HPDE6-E6E7 (cell line): ENCODE results near the gene DPY19L1.
"Not testable (repeated sequence)": the region's sequence is repeated elsewhere in the genome, so short reads cannot be mapped to it uniquely, and the experiment has no call there.

ENCODE experiments used
- DNase-seq: peaks from one replicate; pipeline ENCODE4 v3.0.0; 2011; ENCODE audit warnings: missing footprints; ENCODE audit errors: extremely low spot score

Gene DPY19L1

DNA sequence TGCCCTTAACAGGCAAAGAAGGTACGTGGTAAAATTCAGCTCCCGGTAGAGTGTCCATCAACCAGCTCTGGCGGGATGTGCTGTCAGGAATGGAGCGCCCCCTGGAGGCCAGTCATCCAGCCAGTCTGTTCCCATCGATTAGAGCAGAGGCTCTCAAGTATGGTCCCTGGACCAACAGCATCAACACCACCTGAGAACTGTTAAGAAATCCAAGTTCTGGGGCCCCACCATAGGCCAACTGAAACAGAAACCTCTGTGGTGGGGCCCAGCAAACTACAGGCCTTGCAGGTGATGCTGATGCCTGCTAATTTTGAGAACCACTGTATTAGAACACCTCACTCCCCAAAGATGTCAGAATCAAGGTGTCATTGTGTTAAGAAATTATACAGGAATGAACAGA, 109.2 kb downstream of the DPY19L1 start:
- DNase-seq = no peak

DNA sequence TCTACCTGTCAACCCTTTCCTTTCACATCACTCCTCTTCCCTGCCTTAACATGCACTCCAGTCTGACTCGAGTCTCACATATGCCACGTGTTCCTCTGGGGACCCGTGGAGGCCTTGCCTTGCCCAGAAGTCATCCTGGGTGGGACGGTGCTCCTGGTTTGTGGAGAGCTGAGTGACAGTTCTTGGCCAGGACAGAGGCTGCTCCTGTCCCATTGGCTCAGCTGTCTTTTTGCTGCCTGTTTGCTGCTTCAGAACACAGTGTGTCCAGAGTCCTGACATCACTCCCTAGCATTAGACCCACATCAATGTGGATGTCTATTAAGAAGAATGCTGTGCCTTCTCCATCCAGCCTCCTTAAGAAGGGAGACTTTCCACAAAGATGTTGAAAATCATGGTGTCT, 116.8 kb downstream of the DPY19L1 start:
- DNase-seq = not testable (repeated sequence)

DNA sequence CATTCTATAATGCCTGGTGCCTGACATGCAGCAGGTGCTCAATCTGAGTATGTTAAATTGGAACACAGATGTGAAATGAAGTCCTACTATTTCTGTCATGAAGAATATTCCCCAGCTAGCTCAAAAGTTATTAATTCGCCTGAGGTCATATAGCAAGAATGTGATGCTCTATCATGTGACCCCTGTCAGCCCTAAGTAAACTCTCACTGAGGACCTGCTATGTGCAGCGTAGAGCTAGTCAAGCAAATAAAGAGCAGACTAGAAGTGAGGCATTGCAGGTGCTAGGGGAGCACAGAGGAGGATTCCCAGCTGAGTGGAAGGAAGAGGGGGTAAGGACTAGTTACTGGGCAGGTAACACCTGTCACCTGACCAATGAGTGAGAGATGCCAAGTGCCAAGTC, 118.2 kb downstream of the DPY19L1 start:
- DNase-seq = not testable (repeated sequence)

DNA sequence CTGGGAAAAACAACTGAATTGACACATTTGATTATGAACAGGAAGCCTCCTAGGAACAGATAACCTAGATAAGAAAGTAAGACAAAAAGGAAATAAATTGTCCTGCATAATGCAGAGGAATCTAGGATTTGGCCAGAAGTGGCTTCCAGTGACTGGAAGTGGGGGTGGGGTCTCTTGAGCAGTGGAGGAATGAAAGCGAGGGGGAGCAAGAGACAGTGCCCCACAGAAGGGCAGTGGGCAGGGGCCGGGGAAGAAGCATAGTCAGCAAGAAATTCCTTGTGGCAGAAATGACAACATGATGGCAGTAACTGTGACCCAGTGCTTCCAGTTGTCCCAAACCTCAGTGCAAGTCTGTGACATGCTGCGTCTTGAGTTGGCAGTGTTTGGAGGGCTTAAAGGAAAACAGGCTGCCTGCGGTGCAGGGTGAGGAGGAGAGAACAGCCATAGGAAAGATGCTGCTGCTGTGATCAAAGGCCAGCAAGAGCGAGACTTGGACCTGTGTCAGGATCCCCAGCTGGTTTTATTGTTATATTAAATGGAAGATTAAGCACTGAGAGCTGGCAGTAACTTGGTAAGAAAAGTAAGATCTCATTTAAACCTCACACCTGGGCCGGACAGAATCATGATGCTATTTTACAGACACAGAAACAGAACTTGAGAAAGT, 119.0 kb downstream of the DPY19L1 start:
- DNase-seq = not testable (repeated sequence)

DNA sequence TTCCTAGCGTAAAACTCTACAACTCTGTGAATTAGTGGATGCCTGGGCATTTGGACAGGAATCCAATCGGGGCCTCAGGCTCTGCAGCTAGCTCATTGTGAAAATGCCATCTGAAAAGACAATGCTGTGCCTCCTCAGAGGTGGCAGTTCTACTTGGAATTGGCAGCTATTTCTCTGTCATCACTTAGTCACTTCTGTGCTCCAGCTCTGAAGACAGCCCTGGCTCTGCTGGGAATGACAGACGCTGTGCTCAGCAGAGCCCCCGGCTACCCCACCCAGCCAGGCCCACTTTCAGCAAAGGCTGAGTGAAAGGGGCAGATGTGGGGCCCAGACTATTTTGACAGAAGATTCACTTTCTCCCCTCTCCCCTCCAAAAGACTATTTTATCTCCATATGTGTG, 119.8 kb downstream of the DPY19L1 start:
- DNase-seq = not testable (repeated sequence)

DNA sequence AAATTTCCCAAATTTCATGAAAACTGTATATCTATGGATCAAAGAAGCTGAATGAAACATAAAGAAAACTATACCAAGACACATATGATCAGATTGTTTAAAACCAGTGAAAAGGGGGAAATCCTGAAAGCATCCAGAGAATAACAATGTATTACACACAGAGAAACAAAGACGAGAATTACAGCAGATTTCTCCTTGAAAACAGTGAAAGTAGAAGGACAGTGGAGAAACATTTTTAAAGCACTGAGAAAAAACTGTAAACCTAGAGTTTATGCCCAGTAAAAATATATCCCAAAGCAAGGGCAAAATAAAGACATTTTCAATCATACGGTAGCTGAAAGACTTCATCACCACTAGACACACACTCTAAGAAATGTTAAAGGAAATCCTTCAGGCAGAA, 121.0 kb downstream of the DPY19L1 start:
- DNase-seq = no peak

DNA sequence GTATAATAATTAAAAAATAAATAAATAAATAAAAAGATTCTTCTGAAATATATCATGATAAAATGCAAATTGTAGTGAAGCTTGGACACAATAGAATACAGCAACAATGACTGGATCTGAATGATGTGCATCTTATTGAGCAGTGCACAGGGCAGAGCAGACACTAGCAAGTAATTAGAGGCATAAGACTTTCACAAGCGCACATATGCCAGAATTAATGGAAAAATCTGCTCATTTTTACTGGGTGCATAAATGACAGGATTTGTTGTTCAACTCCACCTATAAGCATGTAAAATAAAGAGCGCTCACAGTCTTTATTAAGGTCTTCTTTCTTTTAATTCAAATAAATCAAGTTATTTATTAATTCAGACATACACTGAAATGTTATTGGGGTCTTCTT, 125.0 kb downstream of the DPY19L1 start:
- no peak for DNase-seq

DNA sequence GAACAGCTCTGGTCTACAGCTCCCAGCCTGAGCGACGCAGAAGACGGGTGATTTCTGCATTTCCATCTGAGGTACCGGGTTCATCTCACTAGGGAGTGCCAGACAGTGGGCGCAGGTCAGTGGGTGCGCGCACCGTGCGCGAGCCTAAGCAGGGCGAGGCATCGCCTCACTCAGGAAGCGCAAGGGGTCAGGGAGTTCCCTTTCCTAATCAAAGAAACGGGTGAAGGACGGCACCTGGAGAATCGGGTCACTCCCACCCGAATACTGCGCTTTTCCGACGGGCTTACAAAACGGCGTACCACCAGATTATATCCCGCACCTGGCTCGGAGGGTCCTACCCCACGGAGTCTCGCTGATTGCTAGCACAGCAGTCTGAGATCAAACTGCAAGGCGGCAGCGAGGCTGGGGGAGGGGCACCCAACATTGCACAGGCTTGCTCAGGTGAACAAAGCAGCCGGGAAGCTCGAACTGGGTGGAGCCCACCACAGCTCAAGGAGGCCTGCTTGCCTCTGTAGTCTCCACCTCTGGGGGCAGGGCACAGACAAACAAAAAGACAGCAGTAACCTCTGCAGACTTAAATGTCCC, 130.9 kb downstream of the DPY19L1 start:
- DNase-seq = not testable (repeated sequence)

DNA sequence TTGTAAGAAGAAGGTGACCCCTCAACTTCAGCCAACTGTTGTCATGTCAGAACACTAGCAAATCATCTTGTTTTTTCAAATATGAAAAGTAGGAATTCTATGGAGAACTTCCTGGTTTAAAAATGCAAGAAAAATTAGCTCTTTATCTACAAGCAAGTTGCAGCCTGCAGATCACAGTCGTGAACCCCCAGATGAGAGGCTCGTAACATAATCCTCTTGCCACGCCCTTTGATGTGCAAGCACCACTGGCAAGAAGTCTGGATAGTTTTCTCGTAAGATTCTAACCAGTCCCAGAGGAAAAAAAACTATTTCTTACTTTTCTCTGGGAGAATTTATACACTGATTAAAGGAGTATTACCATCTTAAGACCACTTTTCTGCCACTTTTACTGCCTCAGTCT, 132.3 kb downstream of the DPY19L1 start:
- DNase-seq = no peak

DNA sequence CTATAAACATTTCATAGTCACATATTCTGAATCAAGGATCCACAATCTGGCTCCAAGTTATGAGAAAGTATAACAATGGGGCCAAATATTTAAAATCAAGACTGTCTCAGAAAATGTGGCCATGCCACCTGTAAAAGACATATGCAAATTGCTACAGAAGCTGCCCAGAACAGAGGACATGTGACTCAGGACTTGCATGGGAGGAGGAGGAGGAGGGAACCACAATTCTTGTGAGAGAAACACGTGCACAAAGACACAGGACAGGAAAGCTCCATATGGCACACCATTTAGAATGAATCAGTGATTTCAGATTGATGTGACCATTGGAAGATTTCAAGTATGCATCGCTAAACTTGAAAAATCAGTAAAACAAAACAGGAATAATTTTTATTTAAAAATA, 133.4 kb downstream of the DPY19L1 start:
- not testable (repeated sequence) for DNase-seq

DNA sequence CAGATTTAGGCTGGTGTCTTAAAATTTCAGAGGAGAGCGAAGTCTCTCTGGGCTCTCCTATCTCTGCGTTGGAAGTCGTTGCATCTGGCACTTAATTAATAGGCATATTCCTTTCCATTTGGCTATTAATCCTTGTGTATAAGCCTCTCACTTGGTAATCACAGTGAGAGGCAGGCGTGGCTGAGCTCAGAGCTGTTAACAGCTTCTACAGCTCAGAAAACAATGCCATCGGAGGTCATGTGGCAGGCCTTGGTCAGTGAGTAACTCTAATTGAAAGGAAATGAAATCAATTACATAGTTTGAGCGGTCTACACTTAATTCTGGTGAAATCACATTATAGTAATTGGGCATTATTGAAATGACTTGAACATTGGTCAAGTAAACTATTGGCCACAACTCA, 135.1 kb downstream of the DPY19L1 start:
- DNase-seq = no peak

DNA sequence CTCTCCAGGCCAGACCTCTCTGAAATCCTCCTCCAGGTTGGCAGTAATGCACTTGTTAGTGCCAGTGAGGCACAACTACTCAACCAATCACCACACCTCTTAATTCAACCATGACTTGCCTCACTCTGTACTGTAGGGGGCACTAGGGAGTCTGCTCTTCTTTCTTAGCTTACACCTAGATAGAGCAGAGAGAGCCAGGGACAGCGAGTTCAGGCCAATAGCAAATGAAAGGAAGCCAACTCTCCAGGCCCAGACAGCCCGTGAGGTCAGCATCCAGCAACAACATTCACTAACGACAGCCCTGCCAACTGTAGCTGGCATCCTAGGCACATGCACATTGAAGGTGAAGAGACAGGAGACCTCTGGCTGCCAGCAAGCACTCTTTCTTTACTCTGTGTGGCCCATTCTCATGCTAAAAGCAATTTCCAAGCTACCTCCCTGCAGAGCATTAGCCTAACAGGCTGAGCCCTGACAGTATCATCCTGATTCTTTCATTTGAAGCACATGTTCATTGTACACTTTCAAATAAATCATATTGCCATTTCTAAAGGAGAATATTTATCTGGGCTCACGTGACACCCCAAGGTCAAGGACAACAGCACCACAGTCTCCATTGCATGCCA, 136.3 kb downstream of the DPY19L1 start:
- DNase-seq = no peak

DNA sequence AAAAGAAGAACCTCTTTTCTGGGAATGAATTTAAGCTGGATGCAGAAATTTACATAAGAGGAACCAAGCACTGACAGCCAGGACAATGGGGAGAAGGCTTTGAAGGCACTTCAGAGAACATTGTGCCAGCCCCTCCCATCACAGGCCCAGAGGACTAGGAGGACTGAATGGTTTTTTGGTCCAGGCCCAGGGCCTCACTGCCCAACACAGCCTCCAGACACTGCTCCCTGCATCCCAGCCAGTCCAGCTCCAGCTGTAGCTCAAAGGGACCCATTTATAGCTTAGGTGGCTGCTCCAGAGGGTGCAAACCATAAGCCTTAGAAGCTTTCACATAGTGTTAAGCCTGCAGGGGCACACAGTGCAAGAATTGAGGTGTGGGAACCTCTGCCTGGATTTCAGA, 142.1 kb downstream of the DPY19L1 start:
- DNase-seq = no peak

DNA sequence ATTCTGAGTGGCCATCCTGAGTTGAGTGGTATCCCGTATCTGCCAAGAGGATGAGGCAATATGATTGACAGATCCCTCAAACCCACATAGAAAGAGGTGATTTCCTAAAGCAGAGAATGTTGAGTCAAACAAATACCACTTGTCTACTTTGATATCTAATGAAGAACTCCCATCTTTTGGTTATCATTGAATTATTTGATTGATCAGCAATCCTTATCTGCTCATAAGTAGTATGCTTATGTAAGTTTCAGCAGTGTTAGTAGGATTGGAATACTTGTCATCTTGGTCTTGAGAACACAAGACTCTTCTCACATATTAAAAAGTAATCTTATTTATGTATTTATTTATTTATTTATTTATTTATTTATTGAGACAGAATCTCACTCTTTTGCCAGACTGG, 147.3 kb downstream of the DPY19L1 start:
- no peak for DNase-seq

DNA sequence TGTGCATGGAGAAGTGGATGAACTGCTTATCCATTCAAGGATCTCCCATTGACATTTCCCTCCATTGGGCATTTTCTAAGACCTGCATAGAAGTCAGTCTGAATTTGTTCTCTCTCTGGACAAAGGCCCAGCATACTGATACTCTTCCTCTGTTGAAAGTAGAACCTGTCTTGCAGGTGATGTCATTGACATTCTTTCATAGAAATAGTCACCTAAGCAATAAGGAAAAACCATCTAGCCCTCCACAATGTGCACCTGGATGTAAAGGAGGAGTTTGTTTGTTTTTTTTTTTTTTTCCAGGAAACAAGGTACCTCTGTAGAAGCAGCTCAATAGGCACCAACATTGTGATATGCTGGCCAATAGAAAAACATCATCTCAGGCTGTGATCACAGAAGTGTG, 150.4 kb downstream of the DPY19L1 start:
- no peak for DNase-seq

DNA sequence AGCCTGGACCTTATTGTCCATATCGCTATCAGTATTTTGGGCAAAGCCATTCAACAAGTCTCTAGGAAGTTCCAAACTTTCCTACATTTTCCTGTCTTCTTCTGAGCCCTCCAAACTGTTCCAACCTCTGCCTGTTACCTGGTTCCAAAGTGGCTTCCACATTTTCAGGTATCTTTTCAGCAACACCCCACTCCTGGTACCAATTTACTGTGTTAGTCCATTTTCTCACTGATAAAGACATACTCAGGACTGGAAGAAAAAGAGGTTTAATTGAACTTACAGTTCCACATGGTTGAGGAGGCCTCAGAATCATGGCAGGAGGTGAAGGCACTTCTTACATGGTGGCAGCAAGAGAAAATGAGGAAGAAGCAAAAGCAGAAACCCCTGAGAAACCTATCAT, 153.4 kb downstream of the DPY19L1 start:
- not testable (repeated sequence) for DNase-seq

DNA sequence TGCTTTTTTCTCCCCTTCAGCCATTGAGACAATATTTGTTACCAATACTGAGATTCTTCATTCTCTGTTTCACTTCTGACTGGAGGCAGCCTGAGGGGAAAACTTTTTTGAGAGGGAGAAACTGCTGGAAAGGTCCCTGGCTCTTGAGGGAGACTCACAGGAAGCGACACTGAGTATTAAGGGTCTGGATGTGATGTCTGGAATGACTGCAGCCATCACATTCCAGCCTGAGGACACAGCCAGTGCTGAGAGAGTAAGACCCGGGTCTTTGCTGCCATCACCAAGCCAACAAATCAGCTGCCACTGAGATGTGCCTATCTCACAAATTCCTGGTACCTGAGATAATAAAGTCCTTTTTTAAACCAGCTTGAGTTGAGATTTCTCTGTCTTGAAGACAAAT, 157.4 kb downstream of the DPY19L1 start:
- DNase-seq = no peak

DNA sequence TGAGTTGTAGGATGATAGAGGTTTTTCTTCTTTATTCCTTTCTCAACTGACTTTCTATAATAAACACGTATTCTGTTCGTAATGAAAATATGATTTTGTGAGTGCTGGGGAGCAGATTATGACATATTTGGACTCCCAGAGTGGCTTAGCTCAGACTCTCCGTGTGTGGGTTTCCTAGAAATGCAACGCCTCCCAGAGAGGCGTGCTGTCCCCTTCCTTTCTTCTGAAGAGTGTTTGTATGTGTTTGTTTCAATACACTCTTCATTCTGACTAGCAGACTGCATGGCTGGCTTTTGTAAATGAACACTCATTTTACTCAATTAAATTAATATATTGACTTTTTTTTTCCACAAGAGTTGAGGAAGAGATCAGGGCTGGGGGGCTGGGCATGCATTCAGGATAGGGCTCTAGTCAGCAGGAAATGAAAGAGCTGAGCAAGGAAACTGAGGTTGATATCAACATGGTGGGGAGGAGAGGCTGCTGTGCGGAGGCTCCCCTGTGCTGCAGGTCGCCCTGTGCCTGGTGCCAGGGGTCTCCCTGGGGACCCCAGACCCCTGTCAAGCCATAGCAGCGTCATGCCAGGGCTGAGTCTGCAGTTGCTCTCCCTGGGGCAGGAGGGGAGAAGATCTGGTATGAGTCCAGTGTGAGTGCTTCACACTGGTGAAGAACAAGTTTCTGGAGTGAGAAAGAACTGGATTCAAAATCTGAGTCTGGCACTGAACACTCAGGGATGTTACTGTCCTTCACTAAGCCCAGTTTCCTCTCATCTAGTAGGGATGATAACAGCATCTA, 158.1 kb downstream of the DPY19L1 start:
- not testable (repeated sequence) for DNase-seq
